ENCODE measurements around the gene GAS7.

The GAS7 gene

GRCh38 chr17:10046786-10047785 is 151.3 kb downstream of the GAS7 start:
- no peak for DNase-seq (ENCODE audit: low read depth)

- DNase-seq (ENCODE audit: low read depth): no peak
Measured at GRCh38 chr17:10045871-10046658, 152.3 kb downstream of the GAS7 start.

GRCh38 chr17:10042589-10043244 is 155.7 kb downstream of the GAS7 start:
- DNase-seq (ENCODE audit: low read depth): no peak

GRCh38 chr17:10041916-10042588 is 156.4 kb downstream of the GAS7 start:
- DNase-seq (ENCODE audit: low read depth): no peak

GRCh38 chr17:10041287-10041612 is 157.2 kb downstream of the GAS7 start:
- no peak for DNase-seq (ENCODE audit: low read depth)

GRCh38 chr17:10036511-10037061 is 161.8 kb downstream of the GAS7 start:
- DNase-seq (ENCODE audit: low read depth): no peak

GRCh38 chr17:10035885-10036284 is 162.5 kb downstream of the GAS7 start:
- no peak for DNase-seq (ENCODE audit: low read depth)

GRCh38 chr17:10034719-10035475 is 163.5 kb downstream of the GAS7 start:
- no peak for DNase-seq (ENCODE audit: low read depth)

- DNase-seq (ENCODE audit: low read depth): no peak
Measured at GRCh38 chr17:10033959-10034358, 164.4 kb downstream of the GAS7 start.

- no peak for DNase-seq (ENCODE audit: low read depth)
Measured at GRCh38 chr17:10033449-10033848, 165.0 kb downstream of the GAS7 start.

GRCh38 chr17:10032118-10032852 is 166.1 kb downstream of the GAS7 start:
- DNase-seq (ENCODE audit: low read depth): no peak

- no peak for DNase-seq (ENCODE audit: low read depth)
Measured at GRCh38 chr17:10031606-10032005, 166.8 kb downstream of the GAS7 start.

- no peak for DNase-seq (ENCODE audit: low read depth)
Measured at GRCh38 chr17:10031127-10031526, 167.3 kb downstream of the GAS7 start.

- no peak for DNase-seq (ENCODE audit: low read depth)
Measured at GRCh38 chr17:10029129-10029528, 169.3 kb downstream of the GAS7 start.

- no peak for DNase-seq (ENCODE audit: low read depth)
Measured at GRCh38 chr17:10025976-10026901, 172.2 kb downstream of the GAS7 start.

GRCh38 chr17:10025224-10025623 is 173.2 kb downstream of the GAS7 start:
- no peak for DNase-seq (ENCODE audit: low read depth)

GRCh38 chr17:10022416-10022815 is 176.0 kb downstream of the GAS7 start:
- no peak for DNase-seq (ENCODE audit: low read depth)

GRCh38 chr17:10021272-10021984 is 177.0 kb downstream of the GAS7 start:
- DNase-seq (ENCODE audit: low read depth): no peak
